ENCODE measurements around the gene CLEC10A.

Gene CLEC10A

DNA sequence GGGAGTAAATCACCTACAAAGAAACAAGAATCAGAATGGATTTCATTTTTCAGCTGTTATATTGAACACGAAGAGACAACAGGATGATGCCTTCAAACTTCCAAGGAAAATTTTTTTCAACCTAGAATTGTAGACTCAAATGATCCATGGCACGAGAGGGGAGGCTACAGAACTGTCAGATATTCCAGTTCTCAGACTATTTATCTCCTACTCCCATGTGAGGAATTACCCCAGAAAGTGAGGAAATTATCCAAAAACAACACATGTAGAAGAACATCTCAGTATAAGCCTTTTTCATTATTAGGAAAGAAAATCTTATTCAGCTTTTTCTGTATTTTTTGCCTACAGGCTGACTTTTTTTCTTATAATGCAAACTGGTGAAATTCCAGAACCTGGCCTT lies 40.1 kb upstream of the CLEC10A start:
- TF ChIP-seq, protein P1, sequence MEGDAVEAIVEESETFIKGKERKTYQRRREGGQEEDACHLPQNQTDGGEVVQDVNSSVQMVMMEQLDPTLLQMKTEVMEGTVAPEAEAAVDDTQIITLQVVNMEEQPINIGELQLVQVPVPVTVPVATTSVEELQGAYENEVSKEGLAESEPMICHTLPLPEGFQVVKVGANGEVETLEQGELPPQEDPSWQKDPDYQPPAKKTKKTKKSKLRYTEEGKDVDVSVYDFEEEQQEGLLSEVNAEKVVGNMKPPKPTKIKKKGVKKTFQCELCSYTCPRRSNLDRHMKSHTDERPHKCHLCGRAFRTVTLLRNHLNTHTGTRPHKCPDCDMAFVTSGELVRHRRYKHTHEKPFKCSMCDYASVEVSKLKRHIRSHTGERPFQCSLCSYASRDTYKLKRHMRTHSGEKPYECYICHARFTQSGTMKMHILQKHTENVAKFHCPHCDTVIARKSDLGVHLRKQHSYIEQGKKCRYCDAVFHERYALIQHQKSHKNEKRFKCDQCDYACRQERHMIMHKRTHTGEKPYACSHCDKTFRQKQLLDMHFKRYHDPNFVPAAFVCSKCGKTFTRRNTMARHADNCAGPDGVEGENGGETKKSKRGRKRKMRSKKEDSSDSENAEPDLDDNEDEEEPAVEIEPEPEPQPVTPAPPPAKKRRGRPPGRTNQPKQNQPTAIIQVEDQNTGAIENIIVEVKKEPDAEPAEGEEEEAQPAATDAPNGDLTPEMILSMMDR (conservative IDR thresholded peaks at IDR 0.05), result no peak
- no peak for TF ChIP-seq ZFX (IDR thresholded peaks at IDR 0.05)
- H3K27ac ChIP-seq, result no peak overlapping the region

DNA sequence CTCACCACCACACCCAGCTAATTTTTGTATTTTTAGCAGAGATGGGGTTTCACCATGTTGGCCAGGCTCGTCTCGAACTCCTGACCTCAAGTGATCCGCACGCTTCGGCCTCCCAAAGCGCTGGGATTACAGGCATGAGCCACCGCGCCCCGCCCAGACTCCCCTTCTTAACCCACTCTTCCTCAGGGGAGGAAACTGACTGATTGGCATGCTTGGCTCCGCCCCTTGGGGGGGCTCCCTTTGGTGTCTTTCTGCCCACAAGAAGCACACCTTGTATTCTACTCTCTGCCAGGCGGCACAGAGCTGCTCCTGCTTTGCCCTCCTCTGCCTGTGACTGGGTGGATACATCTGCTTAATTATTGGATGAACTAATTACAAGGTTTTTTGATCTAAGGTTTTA lies 39.3 kb upstream of the CLEC10A start:
- TF ChIP-seq, protein P1 (conservative IDR thresholded peaks at IDR 0.05), result no peak
- no peak for TF ChIP-seq ZFX (IDR thresholded peaks at IDR 0.05)

DNA sequence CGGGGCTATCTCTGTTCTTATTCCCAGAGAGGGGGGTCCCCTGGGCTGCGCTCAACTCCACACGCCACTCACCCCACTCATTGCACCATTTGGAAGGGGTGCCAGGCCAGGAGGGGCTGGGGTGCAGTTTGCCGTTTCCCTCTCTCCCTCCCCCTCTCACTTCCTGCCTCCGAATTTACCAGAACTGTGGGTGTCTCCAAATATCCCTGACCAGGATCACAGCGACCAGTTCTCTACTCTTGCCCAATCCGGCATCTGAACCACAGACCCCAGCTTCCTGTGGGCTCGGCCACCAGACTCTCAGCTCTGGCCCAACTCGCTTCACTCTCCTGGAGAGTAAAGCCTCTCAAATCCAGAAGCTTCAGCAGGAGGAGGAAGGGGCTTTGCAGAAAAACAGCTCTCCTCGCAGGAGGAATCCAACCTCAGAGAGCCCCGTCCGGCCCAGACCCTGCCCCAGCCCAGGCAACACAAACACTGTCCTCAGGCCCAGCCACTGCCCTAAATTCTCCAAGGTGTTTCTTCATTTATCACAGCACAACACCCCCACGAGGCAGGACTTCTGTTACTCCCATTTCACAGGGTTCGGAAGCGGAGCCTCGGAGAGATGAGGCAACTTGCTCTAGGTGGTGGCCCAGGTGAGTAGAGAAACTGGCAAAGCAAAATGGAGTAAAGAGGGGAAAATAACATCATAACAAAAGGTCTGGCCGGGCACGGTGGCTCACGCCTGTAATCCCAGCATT lies 35.0 kb upstream of the CLEC10A start:
- TF ChIP-seq, protein P1 (conservative IDR thresholded peaks at IDR 0.05), result no peak
- TF ChIP-seq ZFX (IDR thresholded peaks at IDR 0.05), result no peak
- H3K27ac ChIP-seq, result no peak overlapping the region

More for the DNA sequence above, 39.3 kb upstream of the CLEC10A start:
- H3K27ac ChIP-seq, result no peak overlapping the region

- H3K27ac ChIP-seq, result no peak within 1 kb of the TSS
- no peak for TF ChIP-seq ZFX (IDR thresholded peaks at IDR 0.05)
- TF ChIP-seq, protein P1 (conservative IDR thresholded peaks at IDR 0.05), result no peak
Measured at GRCh38 chr17:7114241-7114874, 34.3 kb upstream of the CLEC10A start, which contains the start of gene ASGR2. ASGR2 (minus strand) TSS chr17:7114822; CDS start chr17:7114240, 582 bp downstream.

- TF ChIP-seq, protein P1 (conservative IDR thresholded peaks at IDR 0.05), result no peak
- TF ChIP-seq ZFX (IDR thresholded peaks at IDR 0.05), result no peak
- no peak overlapping the region for H3K27ac ChIP-seq
Measured at GRCh38 chr17:7113273-7114071, 33.4 kb upstream of the CLEC10A start.

GRCh38 chr17:7112510-7113108 lies 32.6 kb upstream of the CLEC10A start:
- TF ChIP-seq ZFX (IDR thresholded peaks at IDR 0.05), result no peak
- TF ChIP-seq, protein P1 (conservative IDR thresholded peaks at IDR 0.05), result no peak
- no peak overlapping the region for H3K27ac ChIP-seq

All from C4-2B (cell line).